A549 (cell line): ENCODE measurements around the gene AGTRAP. TPM values are rescaled to one million over a fixed set of nuclear protein-coding genes. Genes with fewer than 3 reads are reported as not detected.

ENCODE experiments used
- ATAC-seq, 2 experiments: fragments of 200-7000 bp in 1 of 2; fragments of >200 bp in 1 of 2; cut with Nextera tagmentation in 1 of 2; cut with Tn5 transposase in 1 of 2; 3 replicates each; pipeline versions ENCODE4 v1.8.0 to v1.9.1; 2018 to 2020; ENCODE audit warnings: mild to moderate bottlenecking in 1 of 2, moderate library complexity in 1 of 2
- CTCF ChIA-PET: fragments of 300-600 bp; sonication (Branson Sonifier 250); formaldehyde crosslinking; extraction: SDS; loops from one replicate; lab custom pipeline; 2021; ENCODE audit warnings: antibody characterized with exemption, inconsistent platforms; lab: Yijun Ruan, JAX
- POLR2A ChIA-PET: fragments of 350-600 bp; formaldehyde crosslinking; extraction: SDS; loops from one replicate; lab custom pipeline; 2021; ENCODE audit warnings: antibody characterized with exemption, inconsistent platforms; lab: Yijun Ruan, JAX
- DNase-seq, 2 experiments: peaks; one replicate each; pipeline versions ENCODE4 v3.0.0 to v3.0.0-alpha.2; 2011 to 2016; ENCODE audit warnings: low read depth in 1 of 2, low spot score in 1 of 2
- FAIRE-seq: peaks from 2 replicates; lab custom pipeline; 2011; peaks lifted over from hg19 to GRCh38; lab: Jason Lieb, UNC
- H3K27ac ChIP-seq, 2 experiments: fragments of >200 bp; sonication (Bioruptor Twin); formaldehyde crosslinking; 3 replicates each; pipeline ENCODE4 v1.5.1; 2016 to 2017
- H3K4me1 ChIP-seq: fragments of >200 bp; sonication (Bioruptor Twin); formaldehyde crosslinking; 3 replicates; pipeline ENCODE4 v1.6.1; 2016
- H3K4me2 ChIP-seq: fragments of >200 bp; sonication (Bioruptor Twin); formaldehyde crosslinking; 3 replicates; pipeline ENCODE4 v1.6.1; 2016
- H3K4me3 ChIP-seq: fragments of >200 bp; sonication (Bioruptor Twin); formaldehyde crosslinking; 3 replicates; pipeline ENCODE4 v1.5.1; 2016
- H3K9me3 ChIP-seq: fragments of >200 bp; sonication (Bioruptor Twin); formaldehyde crosslinking; 3 replicates; pipeline ENCODE4 v1.6.1; 2016
- RCOR1 ChIP-seq: fragments of 150-350 bp; IDR thresholded peaks from 2 replicates; pipeline ENCODE4 v1.6.1; 2014; ENCODE audit warnings: antibody characterized with exemption, low read length, low read depth
- WGBS: methylation state at CpG from one replicate; pipeline ENCODE4 v1.1.6; 2017; ENCODE audit errors: missing lambda C conversion rate; 5-methylcytosine and 5-hydroxymethylcytosine counted together
- polyA plus RNA-seq, 4 experiments: library from polyadenylated mRNA; depleted of rRNA in 3 of 4; stranded (reverse); fragments of >200 nt; fragmentation: RNase III in 1 of 4; extraction: RNeasy Plus Mini Kit Qiagen cat#74134 plus additional on column Dnase treatment in 1 of 4; gene quantifications; 2 replicates in 3 of 4; 3 replicates in 1 of 4; pipeline ENCODE4 v1.2.3, GENCODE V29; 2011 to 2017

The AGTRAP gene
- polyA plus RNA-seq, 2 of the 4 experiments (the other 2 are of a cell fraction): 26.9 to 57.5 TPM

DNA sequence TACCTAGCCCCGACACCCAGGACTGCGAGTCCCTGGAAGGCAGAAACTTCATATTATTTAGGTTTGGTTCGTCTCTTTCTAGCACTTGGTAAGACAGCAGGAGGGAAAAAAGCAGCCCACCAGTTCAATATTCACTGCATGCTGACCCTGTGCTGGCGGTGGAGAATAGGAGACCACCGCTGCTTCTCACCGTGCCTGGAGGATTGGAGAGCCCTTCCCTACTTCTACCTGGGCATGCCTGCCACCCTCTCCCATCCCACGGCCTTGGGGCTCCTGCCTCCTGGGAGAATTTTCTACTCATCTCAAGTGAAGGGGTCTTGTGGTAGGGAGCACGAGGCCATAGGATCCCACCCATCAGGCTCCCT lies 64.4 kb downstream of the AGTRAP start:
- WGBS: 78% methylated on average over 8 of the region's 8 CpGs

More for the DNA sequence above, 64.4 kb downstream of the AGTRAP start:
- no peak for ATAC-seq
- no peak for FAIRE-seq
- Histone ChIP-seq H3K4me2 (no peak overlapping the region), H3K4me1 (peaks cover 19% of the 10 kb centered on the region), H3K9me3 (no peaks in the 10 kb centered on the region), H3K27ac (no peak overlapping the region), H3K4me3 (no peak overlapping the region)
- TF ChIP-seq RCOR1: no peak
- POLR2A ChIA-PET: no interaction called here
- DNase-seq: no peak
- CTCF ChIA-PET: no interaction called here

Other genes starting within 250 kb of the AGTRAP start
- 5.8 and 8.5 TPM in 2 replicates for gene FBXO2, start 81.7 kb upstream of the AGTRAP start, polyA plus RNA-seq (2011; rRNA removed)
- 14.3 to 35.2 TPM (median 31.2 TPM) in 3 replicates for gene FBXO2, start 81.7 kb upstream of the AGTRAP start, polyA plus RNA-seq (2017; fragmentation: RNase III; extraction: RNeasy Plus Mini Kit Qiagen cat#74134 plus additional on column Dnase treatment)
- 10.3 and 10.4 TPM in 2 replicates for gene FBXO44, start 81.3 kb upstream of the AGTRAP start, polyA plus RNA-seq (2011; rRNA removed)
- gene FBXO44, start 81.3 kb upstream of the AGTRAP start, polyA plus RNA-seq (2017; fragmentation: RNase III; extraction: RNeasy Plus Mini Kit Qiagen cat#74134 plus additional on column Dnase treatment): 21.7 to 27.3 TPM (median 26.9 TPM) in 3 replicates
- 7.7 and 8.5 TPM in 2 replicates for gene FBXO6, start 71.9 kb upstream of the AGTRAP start, polyA plus RNA-seq (2011; rRNA removed)
- 4.8 to 5.5 TPM (median 5.4 TPM) in 3 replicates for gene FBXO6, start 71.9 kb upstream of the AGTRAP start, polyA plus RNA-seq (2017; fragmentation: RNase III; extraction: RNeasy Plus Mini Kit Qiagen cat#74134 plus additional on column Dnase treatment)
- 32.5 and 35.4 TPM in 2 replicates for gene MAD2L2, start 55.0 kb upstream of the AGTRAP start, polyA plus RNA-seq (2011; rRNA removed)
- gene MAD2L2, start 55.0 kb upstream of the AGTRAP start, polyA plus RNA-seq (2017; fragmentation: RNase III; extraction: RNeasy Plus Mini Kit Qiagen cat#74134 plus additional on column Dnase treatment): 30.6 to 31.7 TPM (median 31.2 TPM) in 3 replicates
- 0.03 and 0.04 TPM in 2 replicates for gene DRAXIN, start 44.4 kb upstream of the AGTRAP start, polyA plus RNA-seq (2011; rRNA removed)
- 0.03 to 0.08 TPM in 2 of 3 replicates, not detected in the other for gene DRAXIN, start 44.4 kb upstream of the AGTRAP start, polyA plus RNA-seq (2017; fragmentation: RNase III; extraction: RNeasy Plus Mini Kit Qiagen cat#74134 plus additional on column Dnase treatment)
- not detected in 2 replicates for gene C1orf167, start 26.1 kb downstream of the AGTRAP start, polyA plus RNA-seq (2011; rRNA removed)
- not detected in 3 replicates for gene C1orf167, start 26.1 kb downstream of the AGTRAP start, polyA plus RNA-seq (2017; fragmentation: RNase III; extraction: RNeasy Plus Mini Kit Qiagen cat#74134 plus additional on column Dnase treatment)
- gene MTHFR, start 69.8 kb downstream of the AGTRAP start, polyA plus RNA-seq (2011; rRNA removed): 4.5 and 5.0 TPM in 2 replicates
- 4.1 to 5.3 TPM (median 5.2 TPM) in 3 replicates for gene MTHFR, start 69.8 kb downstream of the AGTRAP start, polyA plus RNA-seq (2017; fragmentation: RNase III; extraction: RNeasy Plus Mini Kit Qiagen cat#74134 plus additional on column Dnase treatment)
- 5.7 and 8.2 TPM in 2 replicates for gene CLCN6, start 70.1 kb downstream of the AGTRAP start, polyA plus RNA-seq (2011; rRNA removed)
- 6.1 to 9.0 TPM (median 8.9 TPM) in 3 replicates for gene CLCN6, start 70.1 kb downstream of the AGTRAP start, polyA plus RNA-seq (2017; fragmentation: RNase III; extraction: RNeasy Plus Mini Kit Qiagen cat#74134 plus additional on column Dnase treatment)
- gene NPPA, start 111.6 kb downstream of the AGTRAP start, polyA plus RNA-seq (2011; rRNA removed): not detected in 2 replicates
- not detected in 3 replicates for gene NPPA, start 111.6 kb downstream of the AGTRAP start, polyA plus RNA-seq (2017; fragmentation: RNase III; extraction: RNeasy Plus Mini Kit Qiagen cat#74134 plus additional on column Dnase treatment)
- not detected in 2 replicates for gene NPPB, start 122.8 kb downstream of the AGTRAP start, polyA plus RNA-seq (2011; rRNA removed)
- gene NPPB, start 122.8 kb downstream of the AGTRAP start, polyA plus RNA-seq (2017; fragmentation: RNase III; extraction: RNeasy Plus Mini Kit Qiagen cat#74134 plus additional on column Dnase treatment): 0.18 to 0.20 TPM in 2 of 3 replicates, not detected in the other
- 23.0 and 26.1 TPM in 2 replicates for gene KIAA2013, start 190.3 kb downstream of the AGTRAP start, polyA plus RNA-seq (2011; rRNA removed)
- 22.3 to 23.5 TPM (median 23.3 TPM) in 3 replicates for gene KIAA2013, start 190.3 kb downstream of the AGTRAP start, polyA plus RNA-seq (2017; fragmentation: RNase III; extraction: RNeasy Plus Mini Kit Qiagen cat#74134 plus additional on column Dnase treatment)
- gene PLOD1, start 198.6 kb downstream of the AGTRAP start, polyA plus RNA-seq (2011; rRNA removed): 53.8 and 66.7 TPM in 2 replicates
- gene PLOD1, start 198.6 kb downstream of the AGTRAP start, polyA plus RNA-seq (2017; fragmentation: RNase III; extraction: RNeasy Plus Mini Kit Qiagen cat#74134 plus additional on column Dnase treatment): 78.6 to 85.2 TPM (median 83.9 TPM) in 3 replicates
- 34.7 and 40.3 TPM in 2 replicates for gene MFN2, start 244.3 kb downstream of the AGTRAP start, polyA plus RNA-seq (2011; rRNA removed)
- gene MFN2, start 244.3 kb downstream of the AGTRAP start, polyA plus RNA-seq (2017; fragmentation: RNase III; extraction: RNeasy Plus Mini Kit Qiagen cat#74134 plus additional on column Dnase treatment): 35.7 to 36.8 TPM (median 35.9 TPM) in 3 replicates